Common myeloid progenitor, CD34-positive (primary cell): Measurements from ENCODE around the gene AGBL4.
"Not testable (repeated sequence)": the region's sequence is repeated elsewhere in the genome, so short reads cannot be mapped to it uniquely, and the experiment has no call there.

Experiments used
- CTCF ChIA-PET: fragments of 350-600 bp; sonication (Branson Sonifier 250); formaldehyde crosslinking; loops from one replicate; lab custom pipeline; 2021; ENCODE audit warnings: antibody characterized with exemption; lab: Charles Lee
- POLR2A ChIA-PET: fragments of 350-600 bp; sonication (Branson Sonifier 250); formaldehyde crosslinking; loops from one replicate; lab custom pipeline; 2021; ENCODE audit warnings: antibody characterized with exemption; lab: Charles Lee
- DNase-seq, 3 donors: peaks; one replicate each; pipeline versions ENCODE4 v3.0.0 to v3.0.0-alpha.2; 2013
- H3K27ac ChIP-seq, 2 experiments: 1 replicate in 1 of 2; 2 replicates in 1 of 2; pipeline ENCODE4 v1.7.0; 2013; ENCODE audit warnings: inconsistent platforms in 2 of 2, low read length in 2 of 2, mild to moderate bottlenecking in 2 of 2, low read depth in 1 of 2, moderate library complexity in 1 of 2; ENCODE audit not compliant: severe bottlenecking in 2 of 2, insufficient read depth in 1 of 2, poor library complexity in 1 of 2
- H3K27me3 ChIP-seq, 5 experiments: replicated peaks in 2 of 5; 1 replicate in 3 of 5; 2 replicates in 2 of 5; pipeline versions ENCODE4 v1.6.1 to v1.7.0; 2013; ENCODE audit warnings: low read length in 4 of 5, mild to moderate bottlenecking in 2 of 5, moderate library complexity in 2 of 5, inconsistent platforms in 1 of 5; ENCODE audit not compliant: insufficient read depth in 5 of 5, control insufficient read depth in 4 of 5
- H3K36me3 ChIP-seq, 4 experiments: 1 replicate in 2 of 4; 2 replicates in 2 of 4; pipeline versions ENCODE4 v1.6.1 to v1.7.0; 2013; ENCODE audit warnings: low read length in 3 of 4, control low read depth in 1 of 4, mild to moderate bottlenecking in 1 of 4; ENCODE audit not compliant: control insufficient read depth in 4 of 4, insufficient read depth in 4 of 4
- H3K4me1 ChIP-seq, 4 experiments: 1 replicate in 3 of 4; 2 replicates in 1 of 4; pipeline versions ENCODE4 v1.6.1 to v1.7.1; 2013; ENCODE audit warnings: low read length in 3 of 4, mild to moderate bottlenecking in 3 of 4, control low read depth in 1 of 4, inconsistent platforms in 1 of 4, moderate library complexity in 1 of 4; ENCODE audit not compliant: control insufficient read depth in 4 of 4, insufficient read depth in 4 of 4; ENCODE audit errors: control extremely low read depth in 1 of 4
- H3K4me3 ChIP-seq, 7 experiments: 1 replicate in 4 of 7; 2 replicates in 3 of 7; pipeline versions ENCODE4 v1.5.1 to v1.7.0; 2013; ENCODE audit warnings: mild to moderate bottlenecking in 7 of 7, low read length in 6 of 7, moderate library complexity in 6 of 7, inconsistent platforms in 2 of 7, low read depth in 2 of 7, control low read depth in 1 of 7; ENCODE audit not compliant: insufficient read depth in 4 of 7, control insufficient read depth in 1 of 7; ENCODE audit errors: extremely low read depth in 1 of 7
- H3K9me3 ChIP-seq, 5 experiments: 1 replicate in 4 of 5; 2 replicates in 1 of 5; pipeline versions ENCODE4 v1.6.1 to v1.7.1; 2013; ENCODE audit warnings: low read length in 4 of 5, mild to moderate bottlenecking in 2 of 5, inconsistent platforms in 1 of 5, low read depth in 1 of 5, moderate library complexity in 1 of 5; ENCODE audit not compliant: control insufficient read depth in 4 of 5, insufficient read depth in 2 of 5; ENCODE audit errors: control extremely low read depth in 1 of 5
- WGBS: methylation state at CpG from one replicate; pipeline ENCODE4 v1.1.5; 2013; ENCODE audit not compliant: insufficient coverage; 5-methylcytosine and 5-hydroxymethylcytosine counted together

Gene AGBL4

GRCh38 chr1:50027794-50028193 is 4.0 kb upstream of the AGBL4 start:
- no peak for DNase-seq
- H3K27me3 ChIP-seq, result peaks cover 0 to 15% (median 15%) of the 10 kb centered on the region in 5 experiments
- peaks cover 0 to 12% (median 8%) of the 10 kb centered on the region in 4 experiments for H3K4me1 ChIP-seq
- H3K4me3 ChIP-seq, result no peak overlapping the region
- H3K9me3 ChIP-seq, result no peaks in the 10 kb centered on the region
- POLR2A ChIA-PET, result no interaction called here
- no peak overlapping the region for H3K27ac ChIP-seq
- H3K36me3 ChIP-seq, result no peaks in the 10 kb centered on the region
- WGBS, result 88% methylated on average over 1 of the region's 1 CpG
- CTCF ChIA-PET, result no interaction called here

GRCh38 chr1:49995734-49996133 is 28.0 kb downstream of the AGBL4 start:
- POLR2A ChIA-PET, result no interaction called here
- WGBS, result no CpG with 5 or more reads among the region's 1 CpG
- Histone ChIP-seq H3K27ac (no peak overlapping the region), H3K27me3 (peaks cover 0 to 2% (median 0%) of the 10 kb centered on the region in 5 experiments), H3K36me3 (no peaks in the 10 kb centered on the region), H3K4me3 (no peak overlapping the region), H3K9me3 (peaks cover 0 to 6% (median 0%) of the 10 kb centered on the region in 5 experiments), H3K4me1 (no peaks in the 10 kb centered on the region)
- DNase-seq, result no peak
- CTCF ChIA-PET, result no interaction called here

GRCh38 chr1:49971088-49971487 is 52.7 kb downstream of the AGBL4 start:
- H3K4me1 ChIP-seq, result no peaks in the 10 kb centered on the region
- H3K27ac ChIP-seq, result no peak overlapping the region
- H3K9me3 ChIP-seq, result no peaks in the 10 kb centered on the region
- CTCF ChIA-PET, result no interaction called here
- no peaks in the 10 kb centered on the region for H3K27me3 ChIP-seq
- no peak overlapping the region for H3K4me3 ChIP-seq
- DNase-seq, result no peak
- H3K36me3 ChIP-seq, result no peaks in the 10 kb centered on the region
- POLR2A ChIA-PET, result no interaction called here
- WGBS, result no CpG with 5 or more reads among the region's 2 CpGs

GRCh38 chr1:49951385-49951784 is 72.4 kb downstream of the AGBL4 start:
- Histone ChIP-seq H3K4me1 (no peaks in the 10 kb centered on the region), H3K9me3 (no peaks in the 10 kb centered on the region), H3K36me3 (no peaks in the 10 kb centered on the region), H3K27me3 (peaks cover 0 to 2% (median 0%) of the 10 kb centered on the region in 5 experiments), H3K27ac (no peak overlapping the region), H3K4me3 (no peak overlapping the region)
- no CpG with 5 or more reads among the region's 3 CpGs for WGBS
- CTCF ChIA-PET, result no interaction called here
- no peak for DNase-seq
- POLR2A ChIA-PET, result no interaction called here

GRCh38 chr1:49915301-49915700 is 108.5 kb downstream of the AGBL4 start:
- H3K27me3 ChIP-seq, H3K27ac ChIP-seq, CTCF ChIA-PET, DNase-seq, H3K9me3 ChIP-seq, H3K36me3 ChIP-seq, H3K4me1 ChIP-seq, POLR2A ChIA-PET, H3K4me3 ChIP-seq: not testable (repeated sequence)
- 96% methylated on average over 6 of the region's 11 CpGs for WGBS

- H3K4me3 ChIP-seq, result no peak overlapping the region
- POLR2A ChIA-PET, result no interaction called here
- no peak overlapping the region for H3K27ac ChIP-seq
- CTCF ChIA-PET, result no interaction called here
- H3K4me1 ChIP-seq, result no peaks in the 10 kb centered on the region
- no peaks in the 10 kb centered on the region for H3K27me3 ChIP-seq
- DNase-seq, result no peak
- no peaks in the 10 kb centered on the region for H3K36me3 ChIP-seq
- WGBS, result 80% methylated on average over 1 of the region's 3 CpGs
- H3K9me3 ChIP-seq, result no peaks in the 10 kb centered on the region
These were observed 117.4 kb downstream of the AGBL4 start for GRCh38 chr1:49906365-49906764.

- Histone ChIP-seq H3K27me3 (no peaks in the 10 kb centered on the region), H3K36me3 (no peaks in the 10 kb centered on the region), H3K4me1 (no peaks in the 10 kb centered on the region), H3K27ac (no peak overlapping the region), H3K9me3 (peaks cover 0 to 3% (median 0%) of the 10 kb centered on the region in 5 experiments), H3K4me3 (no peak overlapping the region)
- ChIA-PET CTCF (no interaction called here), POLR2A (no interaction called here)
- WGBS, result 95% methylated on average over 4 of the region's 4 CpGs
- no peak for DNase-seq
These were observed 159.2 kb downstream of the AGBL4 start for GRCh38 chr1:49864581-49864980.
